Stimulated activated memory B cell treated with anti-CD40 and anti-IgM and Interleukin-4, amounts not matched to agents 10 μg/mL and 1 μg/mL and 100 μg/mL, for 72 hours (primary cell): ENCODE results near the gene SNCA.

ENCODE experiments used
- ATAC-seq: fragments of 150-1000 bp; cut with Tn5 transposase; 2 replicates; pipeline ENCODE4 v1.10.0; 2021
- H3K27ac Mint-ChIP-seq: one replicate; pipeline ENCODE4 v1.8.0; 2022; ENCODE audit warnings: mild to moderate bottlenecking, mixed read lengths
- H3K27me3 Mint-ChIP-seq: one replicate; pipeline ENCODE4 v1.8.0; 2022; ENCODE audit warnings: mixed read lengths
- H3K36me3 Mint-ChIP-seq: one replicate; pipeline ENCODE4 v1.8.0; 2022; ENCODE audit warnings: mixed read lengths
- H3K4me1 Mint-ChIP-seq: one replicate; pipeline ENCODE4 v1.8.0; 2022; ENCODE audit warnings: mixed read lengths
- H3K4me3 Mint-ChIP-seq: one replicate; pipeline ENCODE4 v1.8.0; 2022; ENCODE audit warnings: mild to moderate bottlenecking, moderate library complexity, mixed read lengths
- H3K9me3 Mint-ChIP-seq: one replicate; pipeline ENCODE4 v1.8.0; 2022; ENCODE audit warnings: mixed read lengths

The SNCA gene

DNA sequence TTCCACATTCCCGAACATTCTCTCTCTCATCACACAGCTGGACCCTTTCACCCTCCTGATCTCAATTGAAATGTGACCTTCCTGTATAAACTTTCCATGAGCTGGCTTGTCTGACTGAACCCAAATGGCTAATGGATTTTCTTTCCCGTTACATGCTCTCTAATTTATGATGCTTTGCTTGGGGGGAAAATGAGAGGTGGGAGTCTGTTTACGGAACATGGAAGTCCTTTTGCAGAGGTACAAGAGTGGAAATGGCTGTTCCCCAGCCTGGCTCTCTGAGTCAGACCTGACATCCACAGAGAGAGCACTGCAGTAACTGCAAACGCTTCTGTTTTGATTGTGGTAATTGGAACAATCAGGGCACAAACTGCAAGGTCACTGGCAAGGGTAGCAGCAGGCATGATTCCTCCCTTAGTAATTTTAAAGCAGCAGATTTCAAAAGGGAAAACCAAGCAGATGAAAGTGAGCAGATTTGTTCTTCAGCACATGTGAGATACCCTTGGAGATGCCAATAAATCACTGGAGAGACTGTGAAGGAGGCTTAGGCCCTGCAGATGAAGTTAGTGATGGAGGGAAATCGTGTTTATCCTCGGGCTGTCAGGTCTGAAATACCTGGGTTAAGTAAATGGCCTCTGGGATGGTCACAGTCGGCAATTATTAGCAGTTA is 83.9 kb downstream of the SNCA start:
- Mint-ChIP-seq H3K36me3 (no peaks in the 10 kb centered on the region), H3K4me1 (no peaks in the 10 kb centered on the region), H3K27ac (no peak overlapping the region), H3K9me3 (no peaks in the 10 kb centered on the region), H3K27me3 (no peaks in the 10 kb centered on the region), H3K4me3 (no peak overlapping the region)
- no peak for ATAC-seq

DNA sequence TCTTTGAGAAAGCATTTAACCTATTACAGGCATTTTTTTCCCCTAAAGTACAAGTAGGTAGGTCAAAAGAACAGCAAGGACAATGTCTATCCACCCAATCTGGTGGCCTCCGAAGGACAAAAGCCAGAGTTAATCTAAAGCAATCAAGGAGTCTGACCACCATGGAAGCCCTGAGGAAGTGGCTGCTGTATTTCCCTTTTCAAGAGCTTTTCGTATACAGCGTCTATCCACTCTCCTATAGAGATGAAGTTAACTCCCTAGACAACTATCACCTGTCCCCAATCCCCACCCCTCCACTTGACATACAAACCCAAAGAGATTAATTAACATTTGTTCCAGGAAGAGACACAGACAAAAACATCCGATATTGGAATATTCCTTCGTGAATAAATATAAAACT is 85.5 kb downstream of the SNCA start:
- H3K4me1 Mint-ChIP-seq: no peaks in the 10 kb centered on the region
- no peak for ATAC-seq
- H3K4me3 Mint-ChIP-seq: no peak overlapping the region
- no peaks in the 10 kb centered on the region for H3K36me3 Mint-ChIP-seq
- no peaks in the 10 kb centered on the region for H3K9me3 Mint-ChIP-seq
- no peaks in the 10 kb centered on the region for H3K27me3 Mint-ChIP-seq
- H3K27ac Mint-ChIP-seq: no peak overlapping the region

DNA sequence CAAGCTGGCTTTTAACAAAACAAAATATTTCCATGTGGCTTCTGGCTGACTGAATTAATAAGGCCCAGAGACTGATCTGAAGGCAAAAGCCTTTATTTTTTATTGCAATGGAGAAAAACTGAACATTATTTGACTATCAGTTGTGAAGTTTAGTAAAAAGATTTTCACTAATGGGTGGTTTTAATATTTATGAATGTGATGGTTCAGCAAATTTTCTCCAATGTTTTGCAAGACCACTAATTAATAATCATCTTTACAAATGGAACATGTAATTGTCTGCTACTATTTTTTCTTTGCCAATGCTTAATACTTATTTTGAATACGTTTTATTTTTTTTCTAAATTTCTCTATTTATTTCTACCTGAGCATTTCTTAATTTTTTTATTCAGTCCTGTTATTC is 90.6 kb downstream of the SNCA start:
- H3K4me1 Mint-ChIP-seq: no peaks in the 10 kb centered on the region
- ATAC-seq: no peak
- no peaks in the 10 kb centered on the region for H3K36me3 Mint-ChIP-seq
- H3K4me3 Mint-ChIP-seq: no peak overlapping the region
- no peaks in the 10 kb centered on the region for H3K9me3 Mint-ChIP-seq
- no peak overlapping the region for H3K27ac Mint-ChIP-seq
- no peaks in the 10 kb centered on the region for H3K27me3 Mint-ChIP-seq

DNA sequence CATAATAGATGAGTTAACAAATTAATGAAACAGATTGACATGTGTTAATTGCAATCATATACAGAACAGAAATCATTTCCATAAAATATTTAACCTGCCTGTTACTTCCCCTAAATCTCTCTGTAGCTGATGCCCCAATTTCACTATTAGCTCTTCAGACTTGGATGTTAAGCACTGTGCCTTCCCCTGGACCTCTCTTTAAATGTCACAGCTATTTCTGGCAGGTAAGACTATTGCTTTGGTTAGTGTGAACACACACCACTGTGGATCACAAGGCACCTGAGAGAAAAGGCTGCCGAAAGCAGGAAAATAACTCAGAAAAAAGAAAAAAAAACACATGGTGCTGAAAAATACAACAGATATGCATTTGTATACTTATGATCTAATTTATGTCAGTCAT is 91.3 kb downstream of the SNCA start:
- H3K27me3 Mint-ChIP-seq: no peaks in the 10 kb centered on the region
- H3K4me3 Mint-ChIP-seq: no peak overlapping the region
- ATAC-seq: no peak
- no peaks in the 10 kb centered on the region for H3K9me3 Mint-ChIP-seq
- H3K36me3 Mint-ChIP-seq: no peaks in the 10 kb centered on the region
- no peak overlapping the region for H3K27ac Mint-ChIP-seq
- no peaks in the 10 kb centered on the region for H3K4me1 Mint-ChIP-seq

DNA sequence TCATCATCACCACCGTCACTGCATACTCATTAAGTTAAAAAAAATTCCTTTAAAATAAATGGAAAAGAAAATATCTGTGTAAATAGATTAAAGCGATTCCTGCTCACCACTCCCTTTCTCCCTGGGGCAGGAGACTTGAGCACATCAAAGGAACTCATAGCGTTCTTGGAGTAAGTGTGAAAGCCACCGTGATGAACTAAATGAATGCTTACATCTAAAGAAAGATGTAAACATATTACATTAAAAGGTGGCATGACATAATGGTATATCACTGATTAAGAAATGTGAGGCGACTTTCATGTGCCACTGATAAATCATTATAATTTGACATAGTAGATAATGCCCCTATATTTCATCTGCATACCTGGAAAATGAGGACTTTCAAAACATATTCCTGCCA is 92.0 kb downstream of the SNCA start:
- no peak for ATAC-seq
- Mint-ChIP-seq H3K4me1 (no peaks in the 10 kb centered on the region), H3K36me3 (no peaks in the 10 kb centered on the region), H3K9me3 (no peaks in the 10 kb centered on the region), H3K4me3 (no peak overlapping the region), H3K27ac (no peak overlapping the region), H3K27me3 (no peaks in the 10 kb centered on the region)

DNA sequence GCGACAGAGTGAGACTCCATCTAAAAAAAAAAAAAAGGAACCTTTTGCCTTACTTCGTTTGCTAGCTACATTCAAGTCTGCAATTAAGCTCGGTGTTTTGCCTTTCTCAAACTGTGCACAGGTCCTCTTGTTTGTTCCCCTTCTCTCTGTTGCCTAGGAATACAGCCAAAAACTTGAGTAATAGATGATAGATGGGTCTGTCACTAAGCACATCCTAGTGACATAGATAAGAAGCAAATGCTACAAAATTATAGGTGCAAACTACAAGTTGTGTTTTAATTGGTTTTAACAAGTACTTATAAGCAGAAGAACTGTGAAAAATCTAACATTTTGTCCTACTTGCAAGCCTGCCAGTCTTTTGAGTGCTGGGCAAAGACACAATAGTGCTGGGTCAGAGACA is 95.2 kb downstream of the SNCA start:
- no peaks in the 10 kb centered on the region for H3K4me1 Mint-ChIP-seq
- H3K27me3 Mint-ChIP-seq: no peaks in the 10 kb centered on the region
- no peak overlapping the region for H3K27ac Mint-ChIP-seq
- no peaks in the 10 kb centered on the region for H3K36me3 Mint-ChIP-seq
- ATAC-seq: no peak
- H3K9me3 Mint-ChIP-seq: no peaks in the 10 kb centered on the region
- no peak overlapping the region for H3K4me3 Mint-ChIP-seq

DNA sequence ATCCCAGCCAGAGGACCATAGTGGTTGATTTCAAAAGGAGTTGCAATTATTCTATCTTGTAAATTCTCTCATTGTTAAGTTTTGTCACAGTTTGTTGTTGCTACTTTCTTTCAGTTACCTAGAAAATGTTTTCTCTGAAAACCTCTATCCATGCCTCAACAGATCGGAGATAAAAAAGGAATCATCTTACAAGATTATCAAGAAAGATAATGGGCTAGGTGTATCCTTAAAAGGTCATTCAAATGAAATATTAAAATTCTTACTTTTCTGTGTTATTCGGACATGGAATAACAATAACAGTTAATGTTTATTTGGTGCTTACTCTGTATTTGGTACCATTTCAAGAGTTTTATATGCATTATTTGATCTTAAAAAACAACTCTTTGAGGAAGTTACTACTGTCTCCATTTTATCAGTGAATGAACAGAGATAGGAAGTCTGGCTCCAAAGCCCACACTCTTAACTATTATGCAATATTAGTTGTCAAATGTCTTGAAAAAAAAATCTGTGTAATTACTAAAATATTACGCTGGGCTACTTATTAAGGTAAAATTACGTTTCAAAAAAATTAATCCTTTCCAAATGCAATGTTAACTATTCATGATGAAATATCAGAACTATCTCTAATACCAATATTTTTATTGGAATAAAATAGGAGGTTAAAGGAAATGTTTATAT is 97.5 kb downstream of the SNCA start:
- no peak for ATAC-seq
- no peaks in the 10 kb centered on the region for H3K4me1 Mint-ChIP-seq
- H3K4me3 Mint-ChIP-seq: no peak overlapping the region
- H3K36me3 Mint-ChIP-seq: no peaks in the 10 kb centered on the region
- no peaks in the 10 kb centered on the region for H3K27me3 Mint-ChIP-seq
- no peaks in the 10 kb centered on the region for H3K9me3 Mint-ChIP-seq
- no peak overlapping the region for H3K27ac Mint-ChIP-seq

DNA sequence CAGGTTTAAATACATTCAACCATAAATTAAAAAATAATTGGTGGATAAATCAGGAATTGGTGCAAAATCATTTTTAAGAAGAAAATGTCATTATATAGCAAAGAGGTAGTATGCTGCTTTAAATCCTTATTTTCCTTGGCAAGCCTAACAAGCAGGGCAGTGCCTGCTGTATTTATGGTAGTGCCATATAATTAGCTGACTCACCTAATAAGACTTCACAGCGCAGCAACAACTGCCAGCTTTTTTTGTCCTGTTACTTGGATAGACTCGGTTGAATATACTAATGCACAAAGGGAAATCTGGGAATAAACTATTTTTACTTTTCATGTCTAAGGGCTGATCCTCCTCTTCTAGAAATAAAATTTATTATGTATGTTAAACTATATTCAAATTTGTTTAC is 99.1 kb downstream of the SNCA start:
- ATAC-seq: no peak
- no peaks in the 10 kb centered on the region for H3K36me3 Mint-ChIP-seq

DNA sequence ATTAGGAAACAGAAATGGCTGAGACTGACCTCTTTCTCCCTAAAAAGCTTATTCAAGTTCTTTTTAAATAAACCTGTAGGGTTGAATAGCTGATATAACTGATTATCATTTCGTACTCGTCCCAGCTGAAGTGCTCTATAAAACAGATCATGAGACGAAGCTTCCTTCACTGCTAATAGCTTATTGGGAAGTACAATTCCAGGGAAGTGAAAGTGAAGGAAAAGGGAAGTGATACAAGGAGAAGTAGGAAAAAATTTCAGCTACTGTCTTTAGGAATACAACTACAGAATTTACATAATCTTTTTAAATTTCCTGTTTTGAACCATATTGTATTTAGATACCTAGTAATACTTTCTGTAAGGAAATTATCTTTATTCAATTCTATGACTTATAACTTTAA is 103.0 kb downstream of the SNCA start:
- Mint-ChIP-seq H3K9me3 (no peaks in the 10 kb centered on the region), H3K4me3 (no peak overlapping the region), H3K27me3 (no peaks in the 10 kb centered on the region), H3K4me1 (no peaks in the 10 kb centered on the region), H3K36me3 (no peaks in the 10 kb centered on the region), H3K27ac (no peak overlapping the region)
- no peak for ATAC-seq

More for the DNA sequence above, 99.1 kb downstream of the SNCA start:
- Mint-ChIP-seq H3K4me1 (no peaks in the 10 kb centered on the region), H3K27ac (no peak overlapping the region), H3K27me3 (no peaks in the 10 kb centered on the region), H3K4me3 (no peak overlapping the region), H3K9me3 (no peaks in the 10 kb centered on the region)

DNA sequence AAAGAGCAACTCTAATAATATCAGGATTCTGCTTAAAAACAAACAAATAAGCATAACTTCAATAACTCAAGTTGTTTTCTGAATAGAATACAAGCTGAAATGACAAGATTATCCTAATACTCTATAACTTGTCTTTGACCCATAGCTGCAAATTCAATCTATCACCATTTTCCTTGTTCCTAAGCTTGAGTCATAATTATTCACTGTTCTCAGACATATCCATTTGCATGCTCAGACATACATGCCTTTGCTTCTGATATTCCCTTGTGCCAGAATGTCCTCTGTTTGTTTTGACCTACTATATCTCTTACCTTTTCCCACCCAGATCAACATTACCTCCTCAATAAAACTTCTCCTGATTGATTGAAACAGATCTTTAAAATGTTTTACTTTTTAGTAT is 109.7 kb downstream of the SNCA start:
- no peaks in the 10 kb centered on the region for H3K36me3 Mint-ChIP-seq
- ATAC-seq: no peak
- peaks cover 6% of the 10 kb centered on the region for H3K27me3 Mint-ChIP-seq
- H3K27ac Mint-ChIP-seq: no peak overlapping the region
- H3K4me3 Mint-ChIP-seq: no peak overlapping the region
- H3K9me3 Mint-ChIP-seq: no peaks in the 10 kb centered on the region
- no peaks in the 10 kb centered on the region for H3K4me1 Mint-ChIP-seq

DNA sequence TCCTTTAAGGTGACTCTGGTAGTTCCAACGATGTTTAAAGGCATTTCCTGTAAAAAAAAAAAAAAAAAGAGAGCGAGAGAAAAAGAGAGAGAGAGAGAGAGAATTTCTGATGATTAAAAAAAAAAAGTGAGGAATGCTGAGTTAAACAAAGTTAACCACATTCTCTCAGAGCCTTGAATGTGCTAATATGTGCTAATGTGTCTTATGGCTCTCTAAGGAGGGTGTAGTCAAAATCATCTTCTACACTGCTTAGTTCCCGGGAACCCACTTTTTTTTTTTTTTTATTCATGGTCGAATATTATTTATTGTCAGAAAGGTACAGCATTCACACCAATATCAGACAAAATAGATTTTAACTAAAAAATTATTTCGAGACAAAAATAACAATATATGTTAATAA is 111.7 kb downstream of the SNCA start:
- no peaks in the 10 kb centered on the region for H3K9me3 Mint-ChIP-seq
- ATAC-seq: no peak
- H3K4me1 Mint-ChIP-seq: no peaks in the 10 kb centered on the region
- peaks cover 6% of the 10 kb centered on the region for H3K27me3 Mint-ChIP-seq
- H3K27ac Mint-ChIP-seq: no peak overlapping the region
- H3K4me3 Mint-ChIP-seq: no peak overlapping the region
- no peaks in the 10 kb centered on the region for H3K36me3 Mint-ChIP-seq

DNA sequence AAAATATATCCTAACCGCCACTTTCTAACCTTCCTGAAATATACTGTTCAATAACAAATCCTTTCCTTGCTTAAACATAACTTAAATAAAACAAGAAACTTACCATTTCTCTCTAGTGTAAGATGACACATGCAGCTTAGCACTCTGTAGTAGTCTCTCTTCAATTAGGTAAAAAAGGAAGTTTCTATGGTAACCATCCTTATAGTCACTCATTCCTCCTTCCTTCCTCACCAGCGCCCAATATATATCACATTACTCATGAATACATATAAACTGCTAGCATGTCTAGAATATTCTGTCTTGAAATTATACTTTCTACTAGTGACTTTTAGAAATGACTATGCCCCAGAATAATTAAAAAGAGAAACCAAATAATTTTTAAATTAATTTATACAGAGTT is 112.2 kb downstream of the SNCA start:
- ATAC-seq: no peak
- Mint-ChIP-seq H3K27ac (no peak overlapping the region), H3K4me3 (no peak overlapping the region), H3K27me3 (peaks cover 6% of the 10 kb centered on the region), H3K4me1 (no peaks in the 10 kb centered on the region), H3K36me3 (no peaks in the 10 kb centered on the region), H3K9me3 (no peaks in the 10 kb centered on the region)

DNA sequence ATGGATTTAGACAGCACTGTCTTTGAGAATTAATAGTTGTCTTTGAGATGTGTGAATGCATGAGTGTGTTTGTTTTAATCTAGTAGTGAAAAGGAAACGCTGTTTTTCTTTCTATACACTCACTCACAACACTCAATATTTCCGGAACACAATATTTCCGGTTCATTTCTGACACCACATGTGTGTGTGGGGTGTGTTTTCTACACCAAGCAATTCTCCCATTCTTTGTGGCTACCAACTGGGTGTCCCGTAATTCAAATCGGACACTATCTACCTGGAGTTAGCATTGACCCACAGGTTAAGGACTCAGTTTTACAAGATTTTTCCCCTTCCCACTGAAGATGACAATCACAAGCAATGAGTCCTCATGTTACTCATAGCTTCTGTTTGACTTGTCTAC is 113.9 kb downstream of the SNCA start:
- Mint-ChIP-seq H3K36me3 (no peaks in the 10 kb centered on the region), H3K27me3 (peaks cover 6% of the 10 kb centered on the region), H3K4me3 (no peak overlapping the region), H3K27ac (no peak overlapping the region), H3K4me1 (no peaks in the 10 kb centered on the region), H3K9me3 (no peaks in the 10 kb centered on the region)
- ATAC-seq: no peak

DNA sequence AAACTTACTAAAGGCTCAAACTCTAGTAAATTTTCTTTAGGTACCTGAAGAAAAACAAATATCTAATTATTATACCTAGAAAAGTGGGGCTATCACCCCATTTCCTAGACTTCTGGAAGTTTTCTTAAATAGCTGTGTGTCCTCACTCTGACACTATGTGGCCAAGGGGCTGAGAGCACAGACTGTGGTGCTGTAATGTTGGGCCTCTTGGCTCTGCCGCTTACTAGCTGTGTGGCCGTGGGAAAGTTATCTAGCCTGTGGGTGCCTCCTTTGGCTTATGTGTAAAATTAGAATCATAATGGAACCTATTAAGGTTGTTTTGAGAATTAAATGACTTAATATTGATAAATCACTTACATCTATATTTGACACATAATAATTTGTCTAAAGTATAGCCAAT is 114.4 kb downstream of the SNCA start:
- Mint-ChIP-seq H3K4me3 (no peak overlapping the region), H3K27ac (no peak overlapping the region), H3K9me3 (no peaks in the 10 kb centered on the region), H3K4me1 (no peaks in the 10 kb centered on the region), H3K36me3 (no peaks in the 10 kb centered on the region), H3K27me3 (peaks cover 6% of the 10 kb centered on the region)
- ATAC-seq: no peak

DNA sequence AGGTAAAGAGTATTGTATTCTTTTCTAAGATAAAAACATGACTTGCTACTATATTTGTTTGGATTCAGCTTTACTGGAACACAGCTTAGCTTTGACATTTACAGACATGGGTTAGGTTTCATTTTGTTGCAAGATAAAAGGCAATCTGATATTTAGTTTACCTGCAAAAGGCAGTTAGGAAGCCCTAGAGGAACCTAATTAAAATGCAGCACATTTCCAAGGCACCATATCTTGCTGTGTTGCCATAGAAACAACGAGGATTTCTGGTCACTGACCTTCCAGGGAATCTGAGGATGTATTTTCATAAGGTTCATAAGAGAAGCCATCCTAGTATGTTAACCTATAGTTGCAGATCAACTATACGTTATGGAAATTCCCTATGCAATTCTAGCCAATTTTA is 116.0 kb downstream of the SNCA start:
- no peaks in the 10 kb centered on the region for H3K4me1 Mint-ChIP-seq
- H3K27me3 Mint-ChIP-seq: peaks cover 6% of the 10 kb centered on the region
- H3K36me3 Mint-ChIP-seq: no peaks in the 10 kb centered on the region
- no peak for ATAC-seq
- no peak overlapping the region for H3K4me3 Mint-ChIP-seq
- no peak overlapping the region for H3K27ac Mint-ChIP-seq
- H3K9me3 Mint-ChIP-seq: no peaks in the 10 kb centered on the region

DNA sequence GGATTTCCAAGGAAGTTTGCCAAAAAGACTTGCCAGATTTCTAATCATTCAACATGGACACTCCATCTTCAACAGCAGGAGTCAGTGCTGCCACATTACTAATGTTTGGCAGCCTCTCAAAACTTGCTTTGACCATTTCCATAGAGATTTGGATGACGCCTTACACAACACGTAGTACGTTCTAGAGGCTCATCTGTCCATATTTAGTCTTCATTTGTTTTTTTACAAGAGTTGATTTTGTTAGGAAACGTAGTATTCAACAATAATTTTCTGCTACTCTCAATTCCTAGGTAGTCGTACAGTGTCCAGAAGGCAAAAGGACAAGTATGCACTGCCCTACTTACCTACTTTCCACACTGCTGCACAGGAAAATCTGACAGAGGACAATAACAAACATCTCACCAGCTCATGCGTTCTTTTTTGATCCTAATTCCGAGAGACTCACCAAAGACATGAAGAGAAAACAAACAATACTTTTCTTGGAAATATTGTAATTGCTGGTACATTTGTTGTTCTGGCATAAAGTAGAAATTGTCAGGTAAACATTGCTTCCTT is 117.3 kb downstream of the SNCA start:
- no peaks in the 10 kb centered on the region for H3K4me1 Mint-ChIP-seq
- no peaks in the 10 kb centered on the region for H3K36me3 Mint-ChIP-seq
- no peaks in the 10 kb centered on the region for H3K9me3 Mint-ChIP-seq
- peaks cover under 1% of the 10 kb centered on the region for H3K27me3 Mint-ChIP-seq
- no peak overlapping the region for H3K4me3 Mint-ChIP-seq
- ATAC-seq: no peak
- no peak overlapping the region for H3K27ac Mint-ChIP-seq
